ACC112 (cell line): ENCODE data around the gene CA10.

Source experiments
- H2AFZ ChIP-seq: fragments of 200-600 bp; sonication (generic); one replicate; pipeline ENCODE4 v1.6.0; 2017; ENCODE audit warnings: antibody characterized with exemption, low read length; ENCODE audit not compliant: unreplicated experiment
- H3K27ac ChIP-seq: fragments of 200-600 bp; sonication (generic); 2 replicates; pipeline ENCODE4 v1.5.1; 2014; ENCODE audit warnings: low read depth, mild to moderate bottlenecking, antibody characterized with exemption, low read length, moderate library complexity
- H3K27me3 ChIP-seq: fragments of 200-600 bp; sonication (generic); 2 replicates; pipeline ENCODE4 v1.6.1; 2014; ENCODE audit warnings: mild to moderate bottlenecking, antibody characterized with exemption, low read length, moderate library complexity, mixed read lengths; ENCODE audit not compliant: insufficient read depth
- H3K36me3 ChIP-seq: fragments of 200-600 bp; sonication (generic); 2 replicates; pipeline ENCODE4 v1.6.1; 2016; ENCODE audit warnings: mild to moderate bottlenecking, antibody characterized with exemption, low read length, moderate library complexity, mixed read lengths; ENCODE audit not compliant: insufficient read depth
- H3K4me1 ChIP-seq: fragments of 200-600 bp; sonication (generic); one replicate; pipeline ENCODE4 v1.6.1; 2016; ENCODE audit warnings: low read length, mixed read lengths; ENCODE audit not compliant: insufficient read depth, unreplicated experiment, control insufficient read depth
- H3K4me3 ChIP-seq: fragments of 200-600 bp; sonication (generic); 2 replicates; pipeline ENCODE4 v1.5.1; 2014; ENCODE audit warnings: mild to moderate bottlenecking, low read depth, low read length
- H3K79me2 ChIP-seq: fragments of 200-600 bp; sonication (generic); one replicate; pipeline ENCODE4 v1.6.0; 2016; ENCODE audit warnings: low read length; ENCODE audit not compliant: control insufficient read depth, unreplicated experiment, insufficient read depth

The CA10 gene

DNA sequence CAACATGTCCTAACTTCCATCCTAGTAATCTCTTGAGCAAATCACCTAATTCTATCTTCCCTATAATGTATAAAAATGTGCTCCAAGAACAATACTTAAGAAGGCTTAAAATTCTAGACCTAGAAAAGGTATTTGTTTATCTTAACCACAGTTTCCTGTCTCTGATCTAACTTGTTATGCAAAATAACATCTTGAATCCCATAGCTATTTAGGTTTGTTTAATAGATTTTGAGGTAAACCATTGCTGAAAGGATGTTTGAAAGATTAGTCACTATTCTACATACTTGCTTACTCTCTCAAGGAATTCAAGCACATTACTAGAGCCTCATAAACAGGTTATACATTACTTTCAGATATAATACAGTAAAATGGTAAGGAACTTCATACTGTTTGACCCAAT, 13.0 kb downstream of the CA10 start:
- Histone ChIP-seq H2AFZ (no peak overlapping the region), H3K36me3 (no peaks in the 10 kb centered on the region), H3K27me3 (no peaks in the 10 kb centered on the region), H3K4me3 (no peak overlapping the region), H3K27ac (no peak overlapping the region), H3K79me2 (no peaks in the 10 kb centered on the region), H3K4me1 (no peaks in the 10 kb centered on the region)

DNA sequence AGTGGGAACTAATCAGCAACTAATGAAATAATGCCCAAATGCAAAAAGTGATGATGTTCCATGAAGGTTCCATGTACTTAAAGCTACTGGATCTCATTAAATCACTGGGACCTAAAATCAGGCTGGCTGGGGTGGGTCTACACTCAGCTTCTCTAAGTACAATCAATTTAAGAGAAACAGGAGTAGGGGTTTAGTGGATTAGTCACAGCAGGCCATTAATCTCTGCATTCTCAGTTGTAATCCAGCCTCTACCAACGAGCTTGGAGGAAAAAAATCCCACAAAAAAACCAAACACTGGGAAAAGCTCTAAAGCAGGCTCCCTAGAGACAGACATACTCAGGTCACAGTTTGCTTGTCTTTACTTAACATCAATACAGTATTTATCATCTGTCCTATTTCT, 15.0 kb downstream of the CA10 start:
- no peaks in the 10 kb centered on the region for H3K36me3 ChIP-seq
- no peaks in the 10 kb centered on the region for H3K4me1 ChIP-seq
- no peaks in the 10 kb centered on the region for H3K79me2 ChIP-seq
- H3K27me3 ChIP-seq = no peaks in the 10 kb centered on the region
- H3K4me3 ChIP-seq = no peak overlapping the region
- no peak overlapping the region for H3K27ac ChIP-seq
- H2AFZ ChIP-seq = no peak overlapping the region

DNA sequence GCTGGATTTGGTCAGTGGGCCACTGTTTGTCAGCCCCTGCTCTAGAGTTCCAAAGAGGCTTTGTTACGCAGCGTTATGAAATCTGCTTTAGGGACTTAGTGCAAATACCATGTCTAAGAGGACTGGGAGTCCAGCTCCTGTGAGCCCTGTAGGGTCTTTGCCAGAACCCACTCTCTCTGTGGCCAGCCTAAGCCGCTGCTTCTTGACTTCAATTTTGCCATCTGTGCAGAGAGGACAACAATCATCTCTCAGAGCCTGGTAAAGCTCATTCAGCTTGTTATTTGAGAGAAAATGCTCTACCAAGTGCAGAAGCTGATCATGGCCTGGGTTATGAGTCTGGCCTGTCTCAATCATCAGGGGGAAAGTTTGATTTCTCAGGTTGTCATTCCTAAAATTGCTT, 17.9 kb downstream of the CA10 start:
- Histone ChIP-seq H3K4me3 (no peak overlapping the region), H3K36me3 (no peaks in the 10 kb centered on the region), H3K27ac (no peak overlapping the region), H2AFZ (no peak overlapping the region), H3K4me1 (no peaks in the 10 kb centered on the region), H3K27me3 (no peaks in the 10 kb centered on the region), H3K79me2 (no peaks in the 10 kb centered on the region)

DNA sequence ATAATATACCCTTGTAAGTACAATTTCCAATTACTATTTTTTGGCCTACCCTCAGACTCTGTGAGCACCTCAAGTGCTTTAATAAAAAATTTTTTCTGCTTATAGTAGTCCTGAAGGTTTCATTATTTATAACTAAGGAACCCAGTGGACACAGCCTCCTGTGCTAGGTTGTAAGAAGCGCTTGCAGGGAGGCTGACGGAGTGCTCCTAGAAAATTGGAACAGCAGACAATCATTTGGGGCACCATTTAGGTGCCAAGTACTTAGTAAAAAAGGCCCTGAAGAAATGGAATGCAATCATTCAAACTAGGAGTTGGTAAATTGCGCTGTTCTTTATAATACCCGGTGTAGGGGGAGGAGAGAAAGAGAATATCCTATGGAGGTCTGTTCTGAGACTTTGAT, 19.8 kb downstream of the CA10 start:
- Histone ChIP-seq H3K27ac (no peak overlapping the region), H2AFZ (no peak overlapping the region), H3K36me3 (no peaks in the 10 kb centered on the region), H3K4me3 (no peak overlapping the region), H3K79me2 (no peaks in the 10 kb centered on the region), H3K4me1 (no peaks in the 10 kb centered on the region), H3K27me3 (no peaks in the 10 kb centered on the region)

DNA sequence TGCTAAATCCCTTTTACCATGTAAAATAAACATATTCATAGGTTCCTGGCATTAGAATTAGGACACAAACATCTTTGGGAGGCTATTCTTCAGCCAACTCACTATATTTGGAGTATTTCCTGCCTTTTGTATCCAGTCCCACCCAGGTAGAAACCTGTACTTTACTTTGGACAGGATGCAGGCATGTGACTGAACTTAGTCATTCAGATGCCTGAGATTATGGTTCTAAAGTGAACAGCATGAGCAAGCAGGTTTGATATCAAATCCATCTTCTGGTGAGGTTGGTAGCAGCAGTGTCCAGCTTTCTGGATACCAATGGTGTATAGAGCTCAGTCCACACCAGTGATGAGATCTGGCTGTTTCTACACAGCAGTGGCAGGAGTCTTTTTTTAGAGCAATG, 20.2 kb downstream of the CA10 start:
- Histone ChIP-seq H3K36me3 (no peaks in the 10 kb centered on the region), H3K27ac (no peak overlapping the region), H3K4me3 (no peak overlapping the region), H2AFZ (no peak overlapping the region), H3K27me3 (no peaks in the 10 kb centered on the region), H3K79me2 (no peaks in the 10 kb centered on the region), H3K4me1 (no peaks in the 10 kb centered on the region)

DNA sequence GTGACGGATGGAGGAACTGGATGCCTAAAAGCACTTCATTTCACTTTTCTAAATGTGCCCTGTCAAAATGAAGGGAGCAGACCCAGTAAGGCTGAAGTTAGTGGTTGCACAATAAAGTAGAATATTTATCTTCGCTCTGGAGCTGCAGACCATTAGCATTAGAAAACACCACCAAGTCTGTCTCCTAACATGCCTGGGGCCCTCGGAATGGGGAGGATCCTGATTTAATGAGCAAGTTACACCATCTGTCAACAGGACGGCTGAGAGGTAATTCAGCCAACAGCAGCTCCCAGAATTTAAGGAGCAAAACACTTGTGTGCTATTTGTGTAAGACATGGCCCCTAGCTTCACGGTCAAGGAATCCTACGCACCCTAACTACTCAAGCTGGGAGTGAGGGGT, 22.3 kb downstream of the CA10 start:
- Histone ChIP-seq H3K36me3 (no peaks in the 10 kb centered on the region), H3K4me3 (no peak overlapping the region), H3K27me3 (no peaks in the 10 kb centered on the region), H3K4me1 (no peaks in the 10 kb centered on the region), H3K27ac (no peak overlapping the region), H3K79me2 (no peaks in the 10 kb centered on the region), H2AFZ (no peak overlapping the region)

DNA sequence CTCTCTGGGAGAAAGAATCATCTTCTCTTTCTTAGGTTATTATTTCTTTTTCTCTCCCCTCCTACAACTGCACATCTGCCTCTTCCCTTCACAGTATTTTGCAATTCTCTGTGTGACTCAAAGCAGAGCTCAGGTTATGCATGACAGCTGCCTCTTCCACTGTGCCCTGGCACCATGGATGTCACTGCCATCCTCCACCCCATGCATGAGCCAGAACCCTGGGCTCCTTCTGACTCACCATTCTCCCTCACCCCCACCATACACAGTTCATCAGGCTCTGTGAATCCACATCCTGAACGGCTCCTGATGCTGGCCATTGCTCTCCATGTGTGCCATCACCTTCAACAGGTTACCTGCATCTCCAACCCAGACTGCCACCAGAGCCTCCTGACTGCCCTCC, 23.9 kb downstream of the CA10 start:
- H3K27me3 ChIP-seq = no peaks in the 10 kb centered on the region
- no peaks in the 10 kb centered on the region for H3K36me3 ChIP-seq
- H3K4me3 ChIP-seq = no peak overlapping the region
- no peak overlapping the region for H3K27ac ChIP-seq
- no peaks in the 10 kb centered on the region for H3K4me1 ChIP-seq
- no peak overlapping the region for H2AFZ ChIP-seq
- no peaks in the 10 kb centered on the region for H3K79me2 ChIP-seq

DNA sequence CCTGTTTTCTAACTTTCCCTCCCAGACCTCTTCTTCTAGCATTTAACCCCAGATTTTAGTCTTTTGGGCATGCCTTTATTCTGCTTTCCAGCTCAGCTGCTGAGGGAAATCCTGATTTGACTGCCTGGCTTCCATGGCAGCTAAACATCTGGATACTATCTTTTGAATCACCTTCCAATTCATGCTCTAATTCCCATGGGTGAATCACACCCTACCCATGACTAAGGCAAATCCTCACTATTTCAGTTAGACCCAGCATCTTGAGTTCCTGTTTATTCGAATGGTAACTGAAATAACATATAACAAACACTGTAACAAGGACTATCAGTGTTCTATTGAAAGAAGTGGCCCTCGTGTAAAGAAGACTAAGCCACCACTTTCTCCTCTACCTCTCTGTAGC, 29.8 kb downstream of the CA10 start:
- Histone ChIP-seq H2AFZ (no peak overlapping the region), H3K79me2 (no peaks in the 10 kb centered on the region), H3K36me3 (no peaks in the 10 kb centered on the region), H3K27me3 (no peaks in the 10 kb centered on the region), H3K4me1 (no peaks in the 10 kb centered on the region), H3K27ac (no peak overlapping the region), H3K4me3 (no peak overlapping the region)

DNA sequence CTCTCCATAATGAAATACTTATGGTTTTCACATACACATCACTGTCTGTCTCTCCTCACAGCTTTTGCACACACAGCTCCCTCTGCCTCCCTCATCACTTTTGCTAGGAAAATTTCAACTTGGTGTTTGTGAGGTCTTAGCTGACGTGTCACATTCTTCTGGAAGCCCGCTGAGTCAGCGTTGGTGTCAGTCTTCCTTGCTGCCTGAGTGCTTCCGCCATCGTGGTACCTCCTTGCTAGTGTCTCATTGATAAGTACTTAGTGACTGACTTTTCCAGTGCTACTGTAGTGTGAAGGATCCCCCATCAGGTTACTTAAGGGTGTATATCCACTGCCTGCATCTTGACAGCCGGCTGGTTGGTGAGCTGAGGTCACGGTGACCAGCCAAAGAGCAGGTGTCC, 33.5 kb downstream of the CA10 start:
- no peaks in the 10 kb centered on the region for H3K4me1 ChIP-seq
- H3K36me3 ChIP-seq = no peaks in the 10 kb centered on the region
- H3K27ac ChIP-seq = no peak overlapping the region
- no peaks in the 10 kb centered on the region for H3K27me3 ChIP-seq
- no peak overlapping the region for H2AFZ ChIP-seq
- H3K79me2 ChIP-seq = no peaks in the 10 kb centered on the region
- H3K4me3 ChIP-seq = no peak overlapping the region

DNA sequence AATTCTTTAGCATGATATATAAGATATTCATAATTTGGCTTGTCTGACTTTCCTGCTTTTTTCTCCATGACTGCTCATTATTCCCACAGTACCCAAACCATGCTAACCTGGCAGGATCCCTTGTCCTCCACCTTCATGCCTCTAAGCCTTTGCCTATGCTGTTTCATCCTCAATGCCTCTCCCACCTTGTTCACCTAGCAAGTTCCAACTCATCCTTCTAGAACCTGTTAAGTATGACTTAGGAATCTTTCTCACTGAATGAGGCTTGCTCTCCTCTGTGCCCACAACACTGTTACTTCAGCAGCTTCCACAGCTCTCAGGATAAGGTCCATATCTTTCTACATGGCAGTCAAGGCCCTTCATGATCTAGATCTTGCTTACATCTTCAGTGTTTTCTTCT, 34.0 kb downstream of the CA10 start:
- Histone ChIP-seq H2AFZ (no peak overlapping the region), H3K4me1 (no peaks in the 10 kb centered on the region), H3K27ac (no peak overlapping the region), H3K36me3 (no peaks in the 10 kb centered on the region), H3K4me3 (no peak overlapping the region), H3K27me3 (no peaks in the 10 kb centered on the region), H3K79me2 (no peaks in the 10 kb centered on the region)

DNA sequence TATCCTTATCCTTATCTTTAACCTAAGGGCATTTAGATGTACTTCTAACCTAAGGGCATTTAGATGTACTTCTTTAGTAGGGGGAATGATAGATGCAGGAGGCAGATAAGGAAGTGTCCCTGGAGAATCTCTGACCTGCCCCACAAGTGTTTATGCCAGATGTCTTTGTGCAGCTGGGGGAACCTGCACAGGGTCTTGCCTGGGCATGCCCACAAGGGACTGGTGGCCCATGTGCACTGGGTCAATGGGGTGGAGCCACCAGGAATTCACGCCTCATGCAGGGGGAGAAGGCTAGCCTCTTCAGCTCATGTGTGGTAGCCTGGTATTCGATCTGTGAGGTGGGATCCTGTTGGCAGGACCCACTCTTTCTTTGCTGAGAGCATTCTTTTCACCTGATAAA, 38.0 kb downstream of the CA10 start:
- no peaks in the 10 kb centered on the region for H3K79me2 ChIP-seq
- H2AFZ ChIP-seq = no peak overlapping the region
- H3K36me3 ChIP-seq = no peaks in the 10 kb centered on the region
- no peaks in the 10 kb centered on the region for H3K27me3 ChIP-seq
- H3K4me1 ChIP-seq = no peaks in the 10 kb centered on the region
- no peak overlapping the region for H3K4me3 ChIP-seq
- no peak overlapping the region for H3K27ac ChIP-seq
